GM13976 (cell line): ENCODE measurements around the gene DMAC2L.
A peak's percentile ranks its signal among the peaks of the same experiment; 100 is the strongest.
"Not testable (repeated sequence)": the region's sequence is repeated elsewhere in the genome, so short reads cannot be mapped to it uniquely, and the experiment has no call there.

Source experiments
- DNase-seq: peaks from one replicate; pipeline ENCODE4 v3.0.0; 2012; ENCODE audit warnings: low spot score
- in situ Hi-C: fragments of 300-500 bp; cut with MboI; formaldehyde crosslinking; loops from one replicate; pipeline ENCODE4 v1.12.0; 2022; ENCODE audit warnings: low sequenced_read_pairs, mixed read lengths, inconsistent platforms; ENCODE audit not compliant: unreplicated experiment
- TF ChIP-seq, protein P1 (sequence below): IDR thresholded peaks from 2 replicates; pipeline ENCODE4 v1.5.1; 2012; ENCODE audit warnings: borderline replicate concordance, mild to moderate bottlenecking; ENCODE audit not compliant: insufficient read depth; ENCODE audit errors: extremely low read depth, missing control alignments, control extremely low read depth

Gene DMAC2L

DNA sequence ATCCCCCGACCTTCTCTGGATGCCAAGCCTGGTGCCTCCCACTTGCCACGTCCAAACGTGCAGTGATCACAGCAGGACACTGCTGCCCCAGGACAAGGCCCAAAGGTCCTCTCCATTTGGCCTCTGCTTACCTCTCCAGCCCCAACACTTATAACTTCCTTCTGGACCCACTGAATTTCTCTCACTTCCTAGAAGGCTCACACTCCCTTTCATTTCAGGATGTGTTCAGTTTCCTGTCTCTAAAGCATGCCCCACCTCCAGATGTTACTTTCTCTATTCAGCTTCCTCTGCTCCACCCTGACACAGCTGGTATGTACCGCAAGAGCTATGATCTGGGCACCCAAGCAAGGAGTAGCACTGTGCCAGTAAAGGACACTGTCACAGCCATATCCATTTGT is 51.6 kb downstream of the DMAC2L start:
- TF ChIP-seq, protein P1, sequence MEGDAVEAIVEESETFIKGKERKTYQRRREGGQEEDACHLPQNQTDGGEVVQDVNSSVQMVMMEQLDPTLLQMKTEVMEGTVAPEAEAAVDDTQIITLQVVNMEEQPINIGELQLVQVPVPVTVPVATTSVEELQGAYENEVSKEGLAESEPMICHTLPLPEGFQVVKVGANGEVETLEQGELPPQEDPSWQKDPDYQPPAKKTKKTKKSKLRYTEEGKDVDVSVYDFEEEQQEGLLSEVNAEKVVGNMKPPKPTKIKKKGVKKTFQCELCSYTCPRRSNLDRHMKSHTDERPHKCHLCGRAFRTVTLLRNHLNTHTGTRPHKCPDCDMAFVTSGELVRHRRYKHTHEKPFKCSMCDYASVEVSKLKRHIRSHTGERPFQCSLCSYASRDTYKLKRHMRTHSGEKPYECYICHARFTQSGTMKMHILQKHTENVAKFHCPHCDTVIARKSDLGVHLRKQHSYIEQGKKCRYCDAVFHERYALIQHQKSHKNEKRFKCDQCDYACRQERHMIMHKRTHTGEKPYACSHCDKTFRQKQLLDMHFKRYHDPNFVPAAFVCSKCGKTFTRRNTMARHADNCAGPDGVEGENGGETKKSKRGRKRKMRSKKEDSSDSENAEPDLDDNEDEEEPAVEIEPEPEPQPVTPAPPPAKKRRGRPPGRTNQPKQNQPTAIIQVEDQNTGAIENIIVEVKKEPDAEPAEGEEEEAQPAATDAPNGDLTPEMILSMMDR = no peak
- in situ Hi-C loops = no loop called here
- DNase-seq = peak; percentile 61

DNA sequence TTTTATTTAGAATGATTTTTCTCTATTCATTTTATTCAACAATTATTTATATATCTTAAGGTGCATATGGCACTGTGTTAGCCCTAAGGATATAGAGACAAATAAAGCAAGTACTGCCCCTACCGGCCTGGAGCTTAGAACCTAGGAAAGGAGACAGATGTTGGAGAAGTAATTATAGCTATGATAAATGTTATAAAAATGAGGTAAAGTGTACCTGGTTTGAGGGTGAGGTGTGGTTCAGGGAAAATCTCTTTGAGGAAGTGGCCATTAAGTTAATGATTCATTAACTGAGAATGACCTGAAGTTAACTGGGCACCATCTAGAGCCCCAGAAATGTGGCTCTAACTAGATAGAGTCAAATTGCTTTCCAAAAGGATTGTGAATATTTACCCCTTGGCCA is 52.7 kb downstream of the DMAC2L start:
- TF ChIP-seq, protein P1 = no peak
- in situ Hi-C loops = no loop called here
- DNase-seq = no peak

DNA sequence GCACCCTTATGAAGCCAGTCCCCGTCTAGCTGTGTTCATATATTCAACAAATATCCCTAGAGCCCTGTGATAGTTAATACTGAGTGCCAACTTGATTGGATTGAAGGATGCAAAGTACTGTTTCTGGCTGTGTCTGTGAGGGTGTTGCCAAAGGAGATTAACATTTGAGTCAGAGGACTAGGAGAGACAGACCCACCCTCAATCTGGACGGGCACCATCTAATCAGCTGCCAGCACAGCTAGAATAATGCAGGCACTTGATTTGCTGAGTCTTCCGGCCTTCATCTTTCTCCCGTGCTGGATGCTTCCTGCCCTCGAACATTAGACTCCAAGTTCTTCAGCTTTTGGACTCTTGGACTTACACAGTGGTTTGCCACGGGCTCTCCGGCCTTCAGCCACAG is 53.4 kb downstream of the DMAC2L start:
- in situ Hi-C loops, DNase-seq: not testable (repeated sequence)

DNA sequence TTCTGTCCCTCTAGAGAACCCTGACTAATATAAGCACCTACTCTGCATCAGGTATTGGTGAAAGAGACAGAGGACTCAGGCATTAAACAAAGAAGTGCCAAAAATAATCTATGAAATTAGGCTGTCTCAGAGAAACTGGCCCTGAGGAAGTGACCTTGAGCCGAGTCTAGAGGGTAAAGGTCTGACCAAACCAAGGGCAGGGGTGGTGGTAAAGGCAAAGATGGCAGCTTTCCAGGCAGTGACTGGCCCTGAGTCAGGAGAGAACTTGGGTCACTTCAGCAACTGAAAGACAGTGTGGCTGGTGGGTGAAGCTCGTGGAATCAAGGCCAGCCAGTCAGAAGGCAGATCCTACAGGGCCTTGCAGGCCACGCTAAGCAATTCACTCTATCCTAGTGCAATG is 54.0 kb downstream of the DMAC2L start:
- in situ Hi-C loops = no loop called here
- DNase-seq = no peak
- TF ChIP-seq, protein P1 = no peak

DNA sequence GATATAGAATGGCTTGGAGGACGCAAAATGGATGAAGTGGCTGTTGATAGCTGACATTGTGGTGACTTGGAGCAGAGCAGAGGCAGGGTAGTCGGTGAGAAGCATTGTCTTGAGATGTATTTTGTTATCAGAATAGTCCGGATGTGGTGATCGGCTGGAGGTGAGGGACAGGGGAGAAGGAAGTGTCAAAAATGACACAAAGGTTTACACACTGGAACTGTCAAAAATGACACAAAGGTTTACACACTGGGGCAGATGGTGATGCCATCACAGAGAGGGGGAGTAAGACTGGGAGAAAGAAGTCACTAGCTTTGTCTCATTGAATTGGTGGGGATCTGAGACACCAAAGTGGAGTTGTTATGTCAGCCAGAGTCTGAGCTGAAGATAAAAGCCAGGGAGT is 54.5 kb downstream of the DMAC2L start:
- TF ChIP-seq, protein P1 = no peak
- in situ Hi-C loops = no loop called here
- no peak for DNase-seq

DNA sequence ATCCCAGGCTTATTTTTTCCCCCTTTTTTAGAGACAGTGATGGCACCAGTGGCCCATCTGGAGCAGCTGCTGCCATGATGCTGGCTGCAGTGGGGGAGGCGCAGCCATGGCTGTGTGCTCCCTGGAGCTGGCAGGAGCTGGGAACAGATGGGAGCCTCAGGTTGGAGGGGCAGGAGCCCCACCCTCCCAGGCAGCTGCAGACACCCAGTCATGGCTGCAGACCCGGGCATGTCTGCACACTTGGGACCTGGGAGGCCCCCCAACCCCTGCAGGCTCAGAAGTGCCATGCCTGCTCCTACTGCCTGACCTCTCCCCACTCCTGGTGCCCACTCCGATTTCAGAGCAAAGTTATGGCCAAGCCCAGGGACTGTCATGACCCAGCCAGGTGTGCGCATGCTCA is 59.4 kb downstream of the DMAC2L start:
- in situ Hi-C loops = no loop called here
- no peak for DNase-seq
- TF ChIP-seq, protein P1 = no peak

DNA sequence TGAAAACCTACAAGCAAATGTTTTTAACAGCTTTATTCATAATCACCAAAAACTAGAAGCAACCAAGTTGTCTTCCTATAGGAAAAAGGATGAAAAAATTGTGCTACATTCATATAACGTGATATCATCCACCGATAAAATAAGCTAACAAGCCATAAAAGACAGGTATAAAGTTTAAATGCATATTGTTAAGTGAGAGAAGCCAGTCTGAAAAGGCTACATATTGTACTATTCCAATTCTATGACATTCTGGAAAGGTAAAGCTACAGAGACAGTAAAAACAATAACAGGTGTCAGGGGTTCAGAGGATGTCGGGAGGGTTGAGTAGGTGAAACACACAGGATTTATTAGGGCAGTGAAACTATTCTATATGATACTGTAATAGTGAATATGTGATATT is 61.8 kb downstream of the DMAC2L start:
- in situ Hi-C loops = no loop called here
- TF ChIP-seq, protein P1 = no peak
- DNase-seq = no peak
